ENCODE measurements around the gene GSTM2. TPM values are rescaled to one million over a fixed set of nuclear protein-coding genes. Genes with fewer than 3 reads are reported as not detected.

Gene GSTM2
- total and polyA plus RNA-seq, 12 donors = 17.2 to 495 (median 63.4) TPM

DNA sequence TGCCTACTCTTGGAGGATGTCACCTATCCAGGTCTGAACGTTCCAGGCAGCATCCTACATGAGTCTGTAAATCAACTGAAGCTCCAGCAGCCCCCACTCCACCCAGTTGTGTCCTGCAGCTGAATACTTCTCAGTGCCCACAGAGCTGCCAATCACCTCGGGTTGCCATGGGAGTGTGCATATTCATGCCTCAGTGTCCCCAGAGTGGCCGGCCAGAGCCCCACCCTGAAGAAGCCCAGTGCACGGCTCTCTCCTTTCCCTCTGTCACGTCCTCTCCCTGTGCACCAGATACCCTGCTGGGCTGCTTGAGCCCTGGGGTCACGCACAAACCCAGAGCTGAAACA is 28.0 kb upstream of the GSTM2 start:
- Histone ChIP-seq H3K27ac (no peak overlapping the region), H3K4me1 (replicated peaks in 1 of 2) (peaks cover 0 to 11% of the 10 kb centered on the region in 2 donors), H3K36me3 (replicated peaks in 1 of 2) (no peaks in the 10 kb centered on the region), H3K4me3 (no peak overlapping the region), H3K27me3 (no peaks in the 10 kb centered on the region), H3K9me3 (replicated peaks in 1 of 3) (no peaks in the 10 kb centered on the region)
- peak in 4 of 7 donors; percentile 15 to 50 (median 17) for DNase-seq
- TF ChIP-seq POLR2A (IDR thresholded peaks at IDR 0.05) = no peak
- TF ChIP-seq CTCF (IDR thresholded peaks at IDR 0.05) = no peak
- whole genome bisulfite sequencing, 4 donors = 22 to 51% (median 36%) methylated on average over 4 to 6 of the region's 6 CpGs
- intact Hi-C loops (cut with DNase I) = loop anchor here (2.0 to 5.0 kb wide), 3 partner anchors 132 to 342 kb away; partner anchors contain the start of gene AHCYL1 (in 1 of the 2)

DNA sequence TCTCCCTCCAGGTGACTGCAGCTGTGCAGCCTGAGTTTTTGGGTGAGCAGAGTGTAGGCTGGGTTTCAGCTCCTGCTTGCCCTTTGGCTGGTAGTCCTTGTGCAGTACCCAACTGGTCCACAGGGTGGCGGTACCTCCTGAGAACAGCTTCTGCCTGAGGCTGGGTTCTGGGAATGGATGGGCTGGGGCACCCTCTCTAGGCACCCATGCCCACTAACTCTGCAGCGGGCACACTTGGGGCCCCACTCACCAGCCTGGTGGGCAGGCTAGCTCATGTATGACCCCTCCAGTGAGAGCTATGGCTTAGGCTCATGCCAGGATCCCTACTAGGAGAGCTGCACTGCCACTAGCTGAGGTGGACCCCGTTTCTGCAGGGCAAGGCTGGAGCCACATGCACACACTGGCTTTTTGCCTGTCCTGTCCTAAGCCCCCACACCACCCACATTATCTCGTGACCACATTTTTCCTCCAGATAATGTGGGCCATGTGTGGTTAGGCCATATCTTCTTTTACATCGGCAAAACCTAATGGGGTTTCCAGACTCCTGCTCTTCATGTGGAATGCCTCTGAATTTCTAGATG is 27.5 kb upstream of the GSTM2 start:
- DNase-seq = peak; percentile 85 to 97 (median 90)
- TF ChIP-seq CTCF (IDR thresholded peaks at IDR 0.05) = peak; percentile 80 to 98 (median 91)
- TF ChIP-seq POLR2A (IDR thresholded peaks at IDR 0.05) = no peak
- Histone ChIP-seq H3K4me3 (no peak overlapping the region), H3K36me3 (replicated peaks in 1 of 2) (no peaks in the 10 kb centered on the region), H3K27me3 (no peaks in the 10 kb centered on the region), H3K9me3 (replicated peaks in 1 of 3) (no peaks in the 10 kb centered on the region), H3K4me1 (replicated peaks in 1 of 2) (peaks cover 0 to 11% of the 10 kb centered on the region in 2 donors), H3K27ac (no peak overlapping the region)
- 35 to 59% (median 38%) methylated on average over 3 to 5 of the region's 5 CpGs for WGBS, 4 donors
- intact Hi-C loops (cut with DNase I) = loop anchor here (2.0 to 5.0 kb wide), 3 partner anchors 132 to 342 kb away; partner anchors contain the start of gene AHCYL1 (in 1 of the 2)

DNA sequence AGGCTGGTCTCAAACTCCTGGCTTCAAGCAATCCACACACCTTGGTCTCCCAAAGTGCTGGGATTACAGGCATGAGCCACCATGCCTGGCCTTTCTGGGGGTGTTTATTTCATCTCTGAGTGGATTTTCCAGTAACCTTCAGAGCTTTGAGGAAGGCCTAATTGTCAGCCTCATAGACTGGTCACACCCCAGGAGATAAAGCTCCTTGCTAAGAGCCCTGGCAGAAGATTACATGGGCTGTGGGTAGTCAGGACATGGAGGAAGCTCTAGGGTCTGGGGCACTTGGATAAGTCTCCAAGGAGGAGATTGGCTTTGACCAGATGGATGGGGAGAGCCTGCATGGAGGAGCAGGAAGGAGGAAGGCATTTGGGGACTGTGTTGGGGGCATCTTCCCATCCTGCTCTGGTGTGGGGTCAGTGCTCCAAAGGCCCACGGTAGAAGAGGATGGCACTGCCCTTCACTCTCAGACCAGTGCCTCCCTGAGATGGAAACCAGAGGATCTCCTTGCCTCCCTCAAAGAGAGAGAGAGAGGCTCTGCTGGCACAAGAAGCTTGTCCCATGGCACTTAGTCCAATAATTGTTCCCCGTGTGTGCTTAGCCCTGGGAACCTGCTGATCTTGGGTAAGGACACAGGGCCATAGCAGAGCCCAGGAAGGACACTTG is 26.6 kb upstream of the GSTM2 start:
- no peaks in the 10 kb centered on the region for H3K27me3 ChIP-seq
- peaks cover 0 to 5% of the 10 kb centered on the region in 2 donors for H3K4me1 ChIP-seq (replicated peaks in 1 of 2)
- intact Hi-C loops (cut with DNase I) = loop anchor here (2.0 to 5.0 kb wide), 3 partner anchors 131 to 341 kb away; partner anchors contain the start of gene AHCYL1 (in 1 of the 2)
- no peak overlapping the region for H3K27ac ChIP-seq
- peak in 1 of 7 donors; percentile 14 for DNase-seq
- no peaks in the 10 kb centered on the region for H3K9me3 ChIP-seq (replicated peaks in 1 of 3)
- no peak overlapping the region for H3K4me3 ChIP-seq
- no peaks in the 10 kb centered on the region for H3K36me3 ChIP-seq (replicated peaks in 1 of 2)
- TF ChIP-seq CTCF (IDR thresholded peaks at IDR 0.05) = no peak
- TF ChIP-seq POLR2A (IDR thresholded peaks at IDR 0.05) = no peak
- 59 to 100% (median 82%) methylated on average over 1 to 2 of the region's 2 CpGs for WGBS, 4 donors

DNA sequence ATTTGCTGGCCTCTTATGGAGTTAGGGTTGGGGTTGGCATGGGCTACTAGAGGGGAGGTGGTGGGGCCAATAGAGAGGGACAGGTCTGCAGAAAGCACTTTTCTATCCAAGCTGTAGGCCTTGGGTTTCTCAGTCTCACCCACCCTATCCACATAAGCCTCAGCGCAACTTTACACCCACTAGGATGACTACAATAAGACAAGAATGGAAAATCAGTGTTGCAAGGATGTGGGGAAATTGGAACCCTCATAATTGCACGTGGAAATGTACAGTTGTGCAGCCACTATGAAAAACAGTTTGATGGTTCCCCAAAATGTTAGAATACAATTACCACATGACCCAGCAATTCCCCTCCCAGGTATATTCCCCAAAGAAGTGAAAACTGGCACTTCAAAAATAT is 26.0 kb upstream of the GSTM2 start:
- 77 to 88% (median 82%) methylated on average over 2 of the region's 2 CpGs for WGBS, 4 donors
- H3K9me3 ChIP-seq (replicated peaks in 1 of 3) = no peaks in the 10 kb centered on the region
- intact Hi-C loops (cut with DNase I) = loop anchor here (2.0 to 5.0 kb wide), 3 partner anchors 130 to 340 kb away; partner anchors contain the start of gene AHCYL1 (in 1 of the 2)
- no peak for DNase-seq
- no peaks in the 10 kb centered on the region for H3K27me3 ChIP-seq
- no peaks in the 10 kb centered on the region for H3K4me1 ChIP-seq (replicated peaks in 1 of 2)
- no peaks in the 10 kb centered on the region for H3K36me3 ChIP-seq (replicated peaks in 1 of 2)
- no peak overlapping the region for H3K27ac ChIP-seq
- TF ChIP-seq CTCF (IDR thresholded peaks at IDR 0.05) = no peak
- H3K4me3 ChIP-seq = no peak overlapping the region

Measured in adrenal gland (tissue), 12 donors.